OCI-LY7 (cell line): ENCODE data around the gene DHRS7B.

ENCODE experiments used
- EZH2phosphoT487 ChIP-seq: fragments of 200-600 bp; sonication (generic); IDR thresholded peaks from 2 replicates; pipeline ENCODE4 v1.6.1; 2018; ENCODE audit warnings: low read depth, borderline replicate concordance, mild to moderate bottlenecking, mixed run types, antibody characterized with exemption, low read length, moderate library complexity, mixed read lengths
- TF ChIP-seq, protein P1 (sequence below): fragments of 200-600 bp; sonication (generic); conservative IDR thresholded peaks from 2 replicates; pipeline ENCODE4 v1.5.1; 2014; ENCODE audit warnings: mild to moderate bottlenecking, antibody characterized with exemption, low read length, moderate library complexity, mixed read lengths

GRCh38 chr17:21140911-21141310 is 14.1 kb downstream of the DHRS7B start:
- TF ChIP-seq, protein P1, sequence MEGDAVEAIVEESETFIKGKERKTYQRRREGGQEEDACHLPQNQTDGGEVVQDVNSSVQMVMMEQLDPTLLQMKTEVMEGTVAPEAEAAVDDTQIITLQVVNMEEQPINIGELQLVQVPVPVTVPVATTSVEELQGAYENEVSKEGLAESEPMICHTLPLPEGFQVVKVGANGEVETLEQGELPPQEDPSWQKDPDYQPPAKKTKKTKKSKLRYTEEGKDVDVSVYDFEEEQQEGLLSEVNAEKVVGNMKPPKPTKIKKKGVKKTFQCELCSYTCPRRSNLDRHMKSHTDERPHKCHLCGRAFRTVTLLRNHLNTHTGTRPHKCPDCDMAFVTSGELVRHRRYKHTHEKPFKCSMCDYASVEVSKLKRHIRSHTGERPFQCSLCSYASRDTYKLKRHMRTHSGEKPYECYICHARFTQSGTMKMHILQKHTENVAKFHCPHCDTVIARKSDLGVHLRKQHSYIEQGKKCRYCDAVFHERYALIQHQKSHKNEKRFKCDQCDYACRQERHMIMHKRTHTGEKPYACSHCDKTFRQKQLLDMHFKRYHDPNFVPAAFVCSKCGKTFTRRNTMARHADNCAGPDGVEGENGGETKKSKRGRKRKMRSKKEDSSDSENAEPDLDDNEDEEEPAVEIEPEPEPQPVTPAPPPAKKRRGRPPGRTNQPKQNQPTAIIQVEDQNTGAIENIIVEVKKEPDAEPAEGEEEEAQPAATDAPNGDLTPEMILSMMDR = no peak
- no peak for TF ChIP-seq EZH2phosphoT487
